Measurements from ENCODE around the gene PKHD1.

PKHD1 gene

GRCh38 chr6:51842804-51843378, 244.5 kb downstream of the PKHD1 start:
- TF ChIP-seq ZNF384 (IDR thresholded peaks at IDR 0.05), result no peak
- TF ChIP-seq TARDBP (IDR thresholded peaks at IDR 0.05), result no peak
- no peak for TF ChIP-seq LEF1 (IDR thresholded peaks at IDR 0.05; ENCODE audit: borderline replicate concordance)
- no peak for TF ChIP-seq HDGF (IDR thresholded peaks at IDR 0.05; ENCODE audit: borderline replicate concordance)
- TF ChIP-seq ELF4 (IDR thresholded peaks at IDR 0.05), result no peak
- TF ChIP-seq NFRKB (IDR thresholded peaks at IDR 0.05), result no peak
- TF ChIP-seq FOXM1 (IDR thresholded peaks at IDR 0.05; ENCODE audit: borderline replicate concordance), result no peak
- no peak for TF ChIP-seq FOXK2 (IDR thresholded peaks at IDR 0.05)
- TF ChIP-seq PKNOX1 (IDR thresholded peaks at IDR 0.05), result no peak
- POLR2A ChIA-PET, result no interaction called here
- CTCF ChIA-PET, result interaction anchor here (0.5 kb wide), 1 partner anchor 13 kb away, joined by 3 read pairs; no protein-coding TSS in a partner anchor

DNA sequence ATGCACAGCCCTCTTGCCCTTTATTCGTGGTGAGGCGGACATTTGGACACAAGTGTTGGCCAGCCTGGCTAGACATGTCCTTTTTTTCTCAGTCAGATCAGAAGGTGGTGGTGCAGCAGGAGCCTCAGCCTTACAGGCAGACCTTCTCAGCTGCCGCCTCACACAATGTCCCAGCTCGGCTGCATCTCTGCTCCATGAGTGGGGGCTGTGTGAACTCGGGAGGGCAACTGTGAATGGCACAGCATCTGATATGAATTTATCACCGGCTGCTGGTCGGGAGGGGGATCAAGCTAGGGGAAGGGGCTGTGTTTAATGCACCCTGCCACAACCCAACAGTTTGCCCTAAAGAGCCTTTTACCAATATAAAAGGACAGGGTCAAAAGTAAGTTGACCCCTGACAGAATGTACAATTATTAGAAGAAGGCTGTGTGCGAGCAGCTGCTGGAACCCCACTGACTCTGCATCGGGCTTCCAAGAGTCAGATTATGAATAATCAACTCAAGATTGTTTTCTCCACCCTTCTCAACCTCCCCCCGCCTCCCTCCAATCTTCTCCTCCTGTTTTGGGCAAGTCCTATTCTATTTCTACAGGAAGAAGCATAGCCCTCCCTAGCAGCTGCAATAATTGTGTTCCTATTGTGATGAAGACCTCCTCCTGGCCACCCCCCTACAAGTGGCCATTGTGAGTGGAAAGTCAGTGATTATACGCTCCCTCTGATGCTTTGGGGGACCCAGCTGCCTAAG, 245.2 kb downstream of the PKHD1 start:
- DNase-seq (ENCODE audit: extremely low spot score), result no peak
- TF ChIP-seq FOXA1 (IDR thresholded peaks at IDR 0.05) (no peak), BHLHE40 (IDR thresholded peaks at IDR 0.05; ENCODE audit: borderline replicate concordance) (no peak), PKNOX1 (IDR thresholded peaks at IDR 0.05) (no peak), NFRKB (IDR thresholded peaks at IDR 0.05) (no peak), ELF4 (IDR thresholded peaks at IDR 0.05) (no peak), ZNF384 (IDR thresholded peaks at IDR 0.05) (no peak), TARDBP (IDR thresholded peaks at IDR 0.05) (no peak), L3MBTL2 (conservative IDR thresholded peaks at IDR 0.05) (no peak), ARNT (IDR thresholded peaks at IDR 0.05) (no peak), FOXM1 (IDR thresholded peaks at IDR 0.05; ENCODE audit: borderline replicate concordance) (no peak), FOXK2 (IDR thresholded peaks at IDR 0.05) (no peak), SUZ12 (IDR thresholded peaks at IDR 0.05) (no peak), LEF1 (IDR thresholded peaks at IDR 0.05; ENCODE audit: borderline replicate concordance) (no peak), HDGF (IDR thresholded peaks at IDR 0.05; ENCODE audit: borderline replicate concordance) (no peak), SP1 (IDR thresholded peaks at IDR 0.05) (no peak), CTBP1 (IDR thresholded peaks at IDR 0.05; ENCODE audit: borderline replicate concordance) (no peak)
- POLR2A ChIA-PET, result no interaction called here
- CTCF ChIA-PET, result no interaction called here

More at GRCh38 chr6:51842804-51843378, 244.5 kb downstream of the PKHD1 start:
- DNase-seq (ENCODE audit: extremely low spot score), result no peak

- ChIA-PET POLR2A (no interaction called here), CTCF (no interaction called here)
- TF ChIP-seq SUZ12 (IDR thresholded peaks at IDR 0.05), result no peak
- no peak for TF ChIP-seq FOXK2 (IDR thresholded peaks at IDR 0.05)
- no peak for TF ChIP-seq BHLHE40 (IDR thresholded peaks at IDR 0.05; ENCODE audit: borderline replicate concordance)
- no peak for TF ChIP-seq ELF4 (IDR thresholded peaks at IDR 0.05)
- no peak for TF ChIP-seq FOXM1 (IDR thresholded peaks at IDR 0.05; ENCODE audit: borderline replicate concordance)
- no peak for TF ChIP-seq ARNT (IDR thresholded peaks at IDR 0.05)
- no peak for TF ChIP-seq PKNOX1 (IDR thresholded peaks at IDR 0.05)
- no peak for TF ChIP-seq FOXA1 (IDR thresholded peaks at IDR 0.05)
- no peak for TF ChIP-seq L3MBTL2 (conservative IDR thresholded peaks at IDR 0.05)
- no peak for TF ChIP-seq CTBP1 (IDR thresholded peaks at IDR 0.05; ENCODE audit: borderline replicate concordance)
- DNase-seq (ENCODE audit: extremely low spot score), result no peak
Observed at GRCh38 chr6:51841626-51842025, 245.8 kb downstream of the PKHD1 start.

GRCh38 chr6:51839726-51840374, 247.6 kb downstream of the PKHD1 start:
- ChIA-PET CTCF (no interaction called here), POLR2A (no interaction called here)
- no peak for DNase-seq (ENCODE audit: extremely low spot score)
- TF ChIP-seq LEF1 (IDR thresholded peaks at IDR 0.05; ENCODE audit: borderline replicate concordance) (no peak), SP1 (IDR thresholded peaks at IDR 0.05) (no peak), ZNF384 (IDR thresholded peaks at IDR 0.05) (no peak), TARDBP (IDR thresholded peaks at IDR 0.05) (no peak), ELF4 (IDR thresholded peaks at IDR 0.05) (no peak), BHLHE40 (IDR thresholded peaks at IDR 0.05; ENCODE audit: borderline replicate concordance) (no peak), FOXA1 (IDR thresholded peaks at IDR 0.05) (no peak), NFRKB (IDR thresholded peaks at IDR 0.05) (no peak), PKNOX1 (IDR thresholded peaks at IDR 0.05) (no peak)

DNA sequence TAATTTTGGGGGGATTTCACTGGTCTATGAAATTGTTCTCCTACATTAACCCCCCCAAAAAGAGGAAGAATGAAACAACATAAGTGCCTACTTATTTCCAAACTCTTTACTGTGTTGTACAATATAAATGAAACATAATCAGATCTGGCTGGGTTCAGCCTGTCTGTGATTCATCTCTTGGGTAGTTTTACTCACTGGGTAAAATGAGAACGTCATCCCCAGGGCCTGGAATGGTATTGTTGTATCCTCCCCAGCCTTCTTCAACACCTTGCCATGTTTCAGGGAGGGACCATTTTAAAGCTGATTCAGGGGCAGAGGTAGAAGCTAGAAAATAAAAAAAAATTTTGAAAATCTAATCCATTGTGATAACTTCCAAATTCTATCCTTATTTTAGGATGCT, 256.7 kb downstream of the PKHD1 start:
- no peak for DNase-seq (ENCODE audit: extremely low spot score)
- CTCF ChIA-PET, result no interaction called here
- POLR2A ChIA-PET, result no interaction called here

More for the DNA sequence above, 256.7 kb downstream of the PKHD1 start:
- TF ChIP-seq ELF4 (IDR thresholded peaks at IDR 0.05) (no peak), PKNOX1 (IDR thresholded peaks at IDR 0.05) (no peak)
